HL-60 (cell line): Measurements from ENCODE around the gene RNF141.

Experiments
- POLR2AphosphoS5 ChIP-seq: IDR thresholded peaks from 2 replicates; pipeline ENCODE4 v1.6.1; 2012; ENCODE audit warnings: low read depth
- TF ChIP-seq, protein P1 (sequence below): IDR thresholded peaks from 2 replicates; pipeline ENCODE4 v1.6.1; 2012; ENCODE audit warnings: low read depth; ENCODE audit not compliant: insufficient replicate concordance
- TF ChIP-seq, protein P2 (sequence below): IDR thresholded peaks from one replicate; pipeline ENCODE4 v1.5.1; 2011; ENCODE audit warnings: low read length, control low read depth, inconsistent platforms; ENCODE audit not compliant: insufficient read depth

DNA sequence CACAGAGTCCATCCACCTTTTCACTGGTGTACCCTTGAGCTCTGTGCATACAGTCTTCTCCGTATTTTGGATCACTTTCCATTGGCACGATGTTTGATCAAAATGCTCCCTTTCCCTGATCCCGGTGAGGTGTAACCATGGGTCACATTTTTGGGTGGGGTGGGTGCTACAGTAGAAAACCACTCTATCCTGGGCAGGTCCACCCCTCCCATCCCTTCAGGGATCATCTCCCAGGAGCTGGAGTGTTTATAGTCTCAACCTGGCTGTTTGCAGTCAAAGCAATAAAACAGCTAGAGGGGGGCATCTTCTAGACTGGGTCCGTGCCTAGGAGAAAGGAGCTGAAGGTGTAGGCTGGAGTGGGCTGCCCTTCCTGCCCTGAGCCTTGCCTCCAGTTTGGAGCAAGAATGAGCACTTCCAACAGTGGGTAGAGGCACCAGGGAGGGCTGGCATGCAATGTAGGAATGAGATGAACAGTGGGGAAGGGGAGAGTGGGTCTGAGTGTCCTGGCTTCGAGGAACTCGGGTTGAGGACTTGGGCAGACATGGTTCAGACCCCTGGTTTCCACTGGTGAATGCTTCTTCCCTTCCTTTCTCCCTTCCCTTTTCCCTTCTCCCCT is 38.8 kb downstream of the RNF141 start:
- TF ChIP-seq, protein P1, sequence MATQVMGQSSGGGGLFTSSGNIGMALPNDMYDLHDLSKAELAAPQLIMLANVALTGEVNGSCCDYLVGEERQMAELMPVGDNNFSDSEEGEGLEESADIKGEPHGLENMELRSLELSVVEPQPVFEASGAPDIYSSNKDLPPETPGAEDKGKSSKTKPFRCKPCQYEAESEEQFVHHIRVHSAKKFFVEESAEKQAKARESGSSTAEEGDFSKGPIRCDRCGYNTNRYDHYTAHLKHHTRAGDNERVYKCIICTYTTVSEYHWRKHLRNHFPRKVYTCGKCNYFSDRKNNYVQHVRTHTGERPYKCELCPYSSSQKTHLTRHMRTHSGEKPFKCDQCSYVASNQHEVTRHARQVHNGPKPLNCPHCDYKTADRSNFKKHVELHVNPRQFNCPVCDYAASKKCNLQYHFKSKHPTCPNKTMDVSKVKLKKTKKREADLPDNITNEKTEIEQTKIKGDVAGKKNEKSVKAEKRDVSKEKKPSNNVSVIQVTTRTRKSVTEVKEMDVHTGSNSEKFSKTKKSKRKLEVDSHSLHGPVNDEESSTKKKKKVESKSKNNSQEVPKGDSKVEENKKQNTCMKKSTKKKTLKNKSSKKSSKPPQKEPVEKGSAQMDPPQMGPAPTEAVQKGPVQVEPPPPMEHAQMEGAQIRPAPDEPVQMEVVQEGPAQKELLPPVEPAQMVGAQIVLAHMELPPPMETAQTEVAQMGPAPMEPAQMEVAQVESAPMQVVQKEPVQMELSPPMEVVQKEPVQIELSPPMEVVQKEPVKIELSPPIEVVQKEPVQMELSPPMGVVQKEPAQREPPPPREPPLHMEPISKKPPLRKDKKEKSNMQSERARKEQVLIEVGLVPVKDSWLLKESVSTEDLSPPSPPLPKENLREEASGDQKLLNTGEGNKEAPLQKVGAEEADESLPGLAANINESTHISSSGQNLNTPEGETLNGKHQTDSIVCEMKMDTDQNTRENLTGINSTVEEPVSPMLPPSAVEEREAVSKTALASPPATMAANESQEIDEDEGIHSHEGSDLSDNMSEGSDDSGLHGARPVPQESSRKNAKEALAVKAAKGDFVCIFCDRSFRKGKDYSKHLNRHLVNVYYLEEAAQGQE, result no peak
- TF ChIP-seq, protein P2, sequence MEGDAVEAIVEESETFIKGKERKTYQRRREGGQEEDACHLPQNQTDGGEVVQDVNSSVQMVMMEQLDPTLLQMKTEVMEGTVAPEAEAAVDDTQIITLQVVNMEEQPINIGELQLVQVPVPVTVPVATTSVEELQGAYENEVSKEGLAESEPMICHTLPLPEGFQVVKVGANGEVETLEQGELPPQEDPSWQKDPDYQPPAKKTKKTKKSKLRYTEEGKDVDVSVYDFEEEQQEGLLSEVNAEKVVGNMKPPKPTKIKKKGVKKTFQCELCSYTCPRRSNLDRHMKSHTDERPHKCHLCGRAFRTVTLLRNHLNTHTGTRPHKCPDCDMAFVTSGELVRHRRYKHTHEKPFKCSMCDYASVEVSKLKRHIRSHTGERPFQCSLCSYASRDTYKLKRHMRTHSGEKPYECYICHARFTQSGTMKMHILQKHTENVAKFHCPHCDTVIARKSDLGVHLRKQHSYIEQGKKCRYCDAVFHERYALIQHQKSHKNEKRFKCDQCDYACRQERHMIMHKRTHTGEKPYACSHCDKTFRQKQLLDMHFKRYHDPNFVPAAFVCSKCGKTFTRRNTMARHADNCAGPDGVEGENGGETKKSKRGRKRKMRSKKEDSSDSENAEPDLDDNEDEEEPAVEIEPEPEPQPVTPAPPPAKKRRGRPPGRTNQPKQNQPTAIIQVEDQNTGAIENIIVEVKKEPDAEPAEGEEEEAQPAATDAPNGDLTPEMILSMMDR, result no peak
- TF ChIP-seq POLR2AphosphoS5, result no peak
